Colonic mucosa (tissue), 4 donors: Measurements from ENCODE around the gene VTN. TPM values are rescaled to one million over a fixed set of nuclear protein-coding genes. Genes with fewer than 3 reads are reported as not detected.

Experiments
- DNase-seq: peaks from one replicate; pipeline ENCODE4 v3.0.0-alpha.2; 2020
- H3K27ac ChIP-seq: fragments of 200-600 bp; one replicate; pipeline ENCODE4 v1.8.0; 2021
- H3K27me3 ChIP-seq: fragments of 200-600 bp; one replicate; pipeline ENCODE4 v1.8.0; 2021
- H3K36me3 ChIP-seq: fragments of 200-600 bp; one replicate; pipeline ENCODE4 v1.8.0; 2021
- H3K4me1 ChIP-seq: fragments of 200-600 bp; one replicate; pipeline ENCODE4 v1.8.0; 2021; ENCODE audit warnings: mild to moderate bottlenecking
- H3K4me3 ChIP-seq: fragments of 200-600 bp; one replicate; pipeline ENCODE4 v1.8.0; 2021
- H3K9ac ChIP-seq, 2 donors: one replicate each; pipeline ENCODE4 v1.7.0; 2013; ENCODE audit warnings: control low read depth in 2 of 2, low read depth in 2 of 2, low read length in 2 of 2
- H3K9me3 ChIP-seq: fragments of 200-600 bp; one replicate; pipeline ENCODE4 v1.8.0; 2021
- CTCF ChIP-seq: fragments of 200-600 bp; IDR thresholded peaks from one replicate; pipeline ENCODE4 v1.8.0; 2022; ENCODE audit warnings: antibody characterized with exemption, mild to moderate bottlenecking
- intact Hi-C: fragments of 100-400 bp; cut with DNase I; formaldehyde crosslinking; loops from one replicate; pipeline ENCODE4 v1.14.1; 2022
- total RNA-seq, 2 donors: library from RNA; stranded (reverse); fragmentation: NEBNext Ultra II Directional in 1 of 2; extraction: Animal tissue kit (Norgen Biotek cat#: 25700) in 1 of 2; gene quantifications; one replicate each; pipeline ENCODE4 v1.2.1, GENCODE V29; 2021
- donor health status: healthy.
- donor health status: DM: no; HTN: no; CAD: no.
- donor health status: DM: no; HTN: no; CAD: no.

VTN gene
- total RNA-seq, 2 donors from 2014 or later, result 1.8 TPM; not detected in 1

GRCh38 chr17:28404461-28404811, 34.3 kb upstream of the VTN start:
- DNase-seq, result no peak
- no peak overlapping the region for H3K9ac ChIP-seq
- no peaks in the 10 kb centered on the region for H3K36me3 ChIP-seq
- no peak for TF ChIP-seq CTCF
- no peak overlapping the region for H3K4me3 ChIP-seq
- H3K27me3 ChIP-seq, result no peaks in the 10 kb centered on the region
- H3K27ac ChIP-seq, result no peak overlapping the region
- peaks cover 4% of the 10 kb centered on the region for H3K4me1 ChIP-seq
- H3K9me3 ChIP-seq, result no peaks in the 10 kb centered on the region
- intact Hi-C loops, result no loop called here

- peaks cover 4% of the 10 kb centered on the region for H3K4me1 ChIP-seq
- intact Hi-C loops, result no loop called here
- H3K9me3 ChIP-seq, result no peaks in the 10 kb centered on the region
- H3K36me3 ChIP-seq, result no peaks in the 10 kb centered on the region
- H3K27me3 ChIP-seq, result no peaks in the 10 kb centered on the region
- no peak overlapping the region for H3K9ac ChIP-seq
- DNase-seq, result no peak
- H3K4me3 ChIP-seq, result no peak overlapping the region
- H3K27ac ChIP-seq, result no peak overlapping the region
- no peak for TF ChIP-seq CTCF
These were observed 33.9 kb upstream of the VTN start for GRCh38 chr17:28404007-28404406.

- Histone ChIP-seq H3K9me3 (no peaks in the 10 kb centered on the region), H3K36me3 (no peaks in the 10 kb centered on the region), H3K4me1 (peaks cover 4% of the 10 kb centered on the region), H3K9ac (no peak overlapping the region), H3K27ac (no peak overlapping the region), H3K4me3 (no peak overlapping the region), H3K27me3 (no peaks in the 10 kb centered on the region)
- no peak for DNase-seq
- intact Hi-C loops, result no loop called here
- no peak for TF ChIP-seq CTCF
These were observed 32.7 kb upstream of the VTN start for GRCh38 chr17:28402844-28403243.

- DNase-seq, result no peak
- Histone ChIP-seq H3K27ac (no peak overlapping the region), H3K36me3 (no peaks in the 10 kb centered on the region), H3K4me1 (peaks cover 4% of the 10 kb centered on the region), H3K9ac (no peak overlapping the region), H3K9me3 (no peaks in the 10 kb centered on the region), H3K27me3 (no peaks in the 10 kb centered on the region), H3K4me3 (no peak overlapping the region)
- intact Hi-C loops, result no loop called here
- no peak for TF ChIP-seq CTCF
These were observed 32.1 kb upstream of the VTN start for GRCh38 chr17:28402224-28402630.

- no peaks in the 10 kb centered on the region for H3K27me3 ChIP-seq
- H3K36me3 ChIP-seq, result no peaks in the 10 kb centered on the region
- H3K27ac ChIP-seq, result no peak overlapping the region
- H3K9me3 ChIP-seq, result no peaks in the 10 kb centered on the region
- no peak overlapping the region for H3K9ac ChIP-seq
- no peak overlapping the region for H3K4me3 ChIP-seq
- intact Hi-C loops, result no loop called here
- no peak for TF ChIP-seq CTCF
- DNase-seq, result no peak
- H3K4me1 ChIP-seq, result no peaks in the 10 kb centered on the region
These were observed 29.7 kb upstream of the VTN start for GRCh38 chr17:28399808-28400207.
